ENCODE measurements around the gene TRIM75. TPM values are rescaled to one million over a fixed set of nuclear protein-coding genes. Genes with fewer than 3 reads are reported as not detected.
"Not testable (repeated sequence)": the region's sequence is repeated elsewhere in the genome, so short reads cannot be mapped to it uniquely, and the experiment has no call there.

TRIM75 gene
- total RNA-seq, 2 donors from 2014 or later = not detected

GRCh38 chr4:165070560-165070959, 16.9 kb downstream of the TRIM75 start:
- ATAC-seq (no peak), DNase-seq (no peak)
- intact Hi-C loops (cut with DNase I) = no loop called here

- DNase-seq; ATAC-seq; intact Hi-C loops (cut with DNase I): not testable (repeated sequence)
Observed at GRCh38 chr4:165073346-165073745, 19.7 kb downstream of the TRIM75 start.

GRCh38 chr4:165077034-165077578, 23.4 kb downstream of the TRIM75 start:
- ATAC-seq (no peak), DNase-seq (no peak)
- intact Hi-C loops (cut with DNase I) = no loop called here

- peak in 1 of 2 donors; percentile 54 for ATAC-seq
Observed at GRCh38 chr4:165079476-165079875, 25.8 kb downstream of the TRIM75 start.

GRCh38 chr4:165084787-165085186, 31.1 kb downstream of the TRIM75 start:
- intact Hi-C loops (cut with DNase I); ATAC-seq; DNase-seq: not testable (repeated sequence)

More at GRCh38 chr4:165079476-165079875, 25.8 kb downstream of the TRIM75 start:
- peak; percentile 41 for DNase-seq
- intact Hi-C loops (cut with DNase I) = no loop called here

- no peak for ATAC-seq
Observed at GRCh38 chr4:165085946-165086345, 32.3 kb downstream of the TRIM75 start.

GRCh38 chr4:165088366-165088765, 34.7 kb downstream of the TRIM75 start:
- intact Hi-C loops (cut with DNase I) = no loop called here
- DNase-seq (no peak), ATAC-seq (no peak)

More at GRCh38 chr4:165085946-165086345, 32.3 kb downstream of the TRIM75 start:
- DNase-seq = no peak
- intact Hi-C loops (cut with DNase I) = no loop called here

GRCh38 chr4:165092187-165092586, 38.5 kb downstream of the TRIM75 start:
- not testable (repeated sequence) for ATAC-seq, DNase-seq
- intact Hi-C loops (cut with DNase I) = loop anchor here in 1 of 2 donors (10.0 kb wide), 1 partner anchor 307 kb away; no protein-coding TSS in a partner anchor

GRCh38 chr4:165094873-165095272, 41.2 kb downstream of the TRIM75 start:
- DNase-seq (no peak), ATAC-seq (no peak)
- intact Hi-C loops (cut with DNase I) = loop anchor here in 1 of 2 donors (10.0 kb wide), 1 partner anchor 310 kb away; no protein-coding TSS in a partner anchor

- intact Hi-C loops (cut with DNase I) = loop anchor here in 1 of 2 donors (10.0 kb wide), 1 partner anchor 310 kb away; no protein-coding TSS in a partner anchor
- DNase-seq (no peak), ATAC-seq (no peak)
Observed at GRCh38 chr4:165095291-165095690, 41.6 kb downstream of the TRIM75 start.

- DNase-seq = no peak
- intact Hi-C loops (cut with DNase I) = loop anchor here in 1 of 2 donors (10.0 kb wide), 1 partner anchor 312 kb away; no protein-coding TSS in a partner anchor
- ATAC-seq = no peak
Observed at GRCh38 chr4:165096776-165097175, 43.1 kb downstream of the TRIM75 start.

GRCh38 chr4:165101641-165102040, 48.0 kb downstream of the TRIM75 start:
- DNase-seq = no peak
- ATAC-seq = no peak
- intact Hi-C loops (cut with DNase I) = no loop called here

GRCh38 chr4:165106518-165106917, 52.9 kb downstream of the TRIM75 start:
- ATAC-seq (no peak), DNase-seq (no peak)
- intact Hi-C loops (cut with DNase I) = no loop called here

Other genes starting within 250 kb of the TRIM75 start
- gene APELA, start 176.7 kb upstream of the TRIM75 start, total RNA-seq = not detected
- gene TRIM61, start 76.2 kb upstream of the TRIM75 start, total RNA-seq = 1 to 10 TPM; 2.0 to 2.7 TPM
- gene TRIM60, start 21.9 kb upstream of the TRIM75 start, total RNA-seq = not detected
- 10 to 100 TPM; 16.5 to 17.2 TPM for gene TMEM192, start 59.0 kb downstream of the TRIM75 start, total RNA-seq
- gene KLHL2, start 153.7 kb downstream of the TRIM75 start, total RNA-seq = 10 to 100 TPM; 11.0 to 14.3 TPM